ENCODE results near the gene GPRIN2. TPM values are rescaled to one million over a fixed set of nuclear protein-coding genes. Genes with fewer than 3 reads are reported as not detected.
"Not testable (repeated sequence)": the region's sequence is repeated elsewhere in the genome, so short reads cannot be mapped to it uniquely, and the experiment has no call there.

Gene GPRIN2
- total and polyA plus RNA-seq, 2 of the 8 experiments (the other 6 are each of a cell fraction or from before 2014, with no cell fraction given) = 14.3 to 18.6 TPM

- TF ChIP-seq TAF7 (optimal IDR thresholded peaks at IDR 0.05; ENCODE audit: borderline replicate concordance, low read depth, low read length) = no peak
These were observed 42.0 kb downstream of the GPRIN2 start (continued) for GRCh38 chr10:46514431-46514861.

DNA sequence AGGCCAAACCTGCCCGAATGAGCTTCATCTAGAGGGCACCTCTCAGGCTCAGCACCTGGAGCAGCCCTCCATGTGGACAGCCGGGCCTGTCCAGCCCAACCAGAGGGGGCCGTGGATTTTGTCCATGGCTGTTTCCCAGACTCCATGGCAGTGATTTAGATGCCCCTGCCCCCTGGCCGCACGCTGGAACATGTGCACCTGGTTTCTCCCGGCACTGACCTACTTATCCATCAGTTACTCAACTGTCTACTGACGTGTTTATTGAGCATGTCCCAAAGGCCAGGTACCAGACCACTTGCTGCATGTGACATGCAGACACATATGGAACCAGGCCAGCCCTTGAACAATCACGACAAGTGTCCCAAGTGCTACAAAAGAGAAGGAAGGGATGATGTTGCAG is 43.1 kb downstream of the GPRIN2 start:
- CTCF ChIA-PET (ENCODE audit: partially characterized antibody); H3K9ac ChIP-seq (replicated peaks in 1 of 4; ENCODE audit: extremely low read depth in 1 of 4, low read depth in 3 of 4, low read length in 3 of 4); H3K56ac ChIP-seq (replicated peaks; ENCODE audit: insufficient read length, low read depth, low read length); H2AK5ac ChIP-seq (ENCODE audit: low read depth, low read length); H3K4me1 ChIP-seq (replicated peaks in 1 of 4; ENCODE audit: control insufficient read depth in 3 of 4, insufficient read depth in 4 of 4, low read length in 3 of 4); H3K27ac ChIP-seq (ENCODE audit: low read depth, low read length); H4K91ac ChIP-seq (replicated peaks; ENCODE audit: insufficient read length, low read length); FAIRE-seq; H3K79me2 ChIP-seq (ENCODE audit: control insufficient read depth in 1 of 2, insufficient read depth in 2 of 2, low read length in 2 of 2); H3K14ac ChIP-seq (ENCODE audit: insufficient read length); H2BK5ac ChIP-seq (ENCODE audit: low read depth, low read length); H3K23me2 ChIP-seq (ENCODE audit: low read depth, low read length); H2BK120ac ChIP-seq (replicated peaks; ENCODE audit: low read depth, low read length); POLR2A ChIA-PET (ENCODE audit: partially characterized antibody); H4K8ac ChIP-seq (ENCODE audit: extremely low read depth, insufficient read depth, low read length); H2BK20ac ChIP-seq (ENCODE audit: low read length); H3K27me3 ChIP-seq (replicated peaks in 1 of 4; ENCODE audit: control insufficient read depth in 3 of 4, extremely low read depth in 1 of 4, insufficient read depth in 3 of 4, low read length in 3 of 4); H3K4me3 ChIP-seq (ENCODE audit: extremely low read depth in 1 of 4, insufficient read depth in 2 of 4, low read depth in 3 of 4, low read length in 4 of 4); DNase-seq (ENCODE audit: low read depth in 1 of 2, low spot score in 2 of 2); H4K5ac ChIP-seq (ENCODE audit: insufficient read length, low read depth, low read length); H2AFZ ChIP-seq (ENCODE audit: low read length); H3K18ac ChIP-seq (ENCODE audit: extremely low read depth, low read length); H2BK12ac ChIP-seq (ENCODE audit: low read depth, low read length); H3K79me1 ChIP-seq (ENCODE audit: low read depth, low read length); H3K4ac ChIP-seq (replicated peaks; ENCODE audit: insufficient read length, low read depth, low read length); H3K23ac ChIP-seq (ENCODE audit: insufficient read length); H3K4me2 ChIP-seq (ENCODE audit: insufficient read depth in 1 of 2, low read depth in 2 of 2, low read length in 2 of 2); H2BK15ac ChIP-seq (ENCODE audit: low read length); H3K9me3 ChIP-seq (ENCODE audit: insufficient read depth in 2 of 2, low read depth in 1 of 2, low read length in 1 of 2); H3K36me3 ChIP-seq (ENCODE audit: control insufficient read depth in 2 of 4, insufficient read depth in 4 of 4, low read length in 3 of 4); H4K20me1 ChIP-seq (replicated peaks in 1 of 2; ENCODE audit: control insufficient read depth in 1 of 2, insufficient read depth in 2 of 2, low read length in 2 of 2): not testable (repeated sequence)
- no CpG with 5 or more reads among the region's 8 CpGs for WGBS, 2 experiments (ENCODE audit: extremely low coverage in 1 of 2, insufficient coverage in 1 of 2, insufficient read length in 1 of 2, insufficient replicate concordance in 2 of 2, low coverage in 1 of 2, low lambda C conversion rate in 2 of 2, missing lambda C conversion rate in 1 of 2)
